ENCODE results near the gene RFX8.
"Not testable (repeated sequence)": the region's sequence is repeated elsewhere in the genome, so short reads cannot be mapped to it uniquely, and the experiment has no call there.

- not testable (repeated sequence) for TF ChIP-seq CREB1 (IDR thresholded peaks at IDR 0.05); GABPA (IDR thresholded peaks at IDR 0.05; ENCODE audit: borderline replicate concordance, insufficient read depth, low read length); RNF2 (IDR thresholded peaks at IDR 0.05; ENCODE audit: borderline replicate concordance, low read depth, low read length, missing control alignments, poor library complexity, severe bottlenecking); POLR2A (IDR thresholded peaks at IDR 0.05; ENCODE audit: control extremely low read depth in 1 of 2, low read depth in 2 of 2, low read length in 2 of 2); EGR1 (IDR thresholded peaks at IDR 0.05; ENCODE audit: borderline replicate concordance, low read depth, low read length); SUZ12 (IDR thresholded peaks at IDR 0.05; ENCODE audit: low read length); YY1 (IDR thresholded peaks at IDR 0.05; ENCODE audit: low read depth, low read length); POLR2AphosphoS5 (IDR thresholded peaks at IDR 0.05; ENCODE audit: low read depth, low read length); HDAC6 (IDR thresholded peaks at IDR 0.05; ENCODE audit: low read depth, low read length); RAD21 (IDR thresholded peaks at IDR 0.05 in 1 of 2, conservative IDR thresholded peaks at IDR 0.05 in 1 of 2; ENCODE audit: low read depth in 2 of 2, low read length in 2 of 2); EP300 (IDR thresholded peaks at IDR 0.05; ENCODE audit: borderline replicate concordance in 1 of 2, low read depth in 2 of 2, low read length in 2 of 2); SP1 (IDR thresholded peaks at IDR 0.05; ENCODE audit: low read depth, low read length)
- TF ChIP-seq, protein P1, sequence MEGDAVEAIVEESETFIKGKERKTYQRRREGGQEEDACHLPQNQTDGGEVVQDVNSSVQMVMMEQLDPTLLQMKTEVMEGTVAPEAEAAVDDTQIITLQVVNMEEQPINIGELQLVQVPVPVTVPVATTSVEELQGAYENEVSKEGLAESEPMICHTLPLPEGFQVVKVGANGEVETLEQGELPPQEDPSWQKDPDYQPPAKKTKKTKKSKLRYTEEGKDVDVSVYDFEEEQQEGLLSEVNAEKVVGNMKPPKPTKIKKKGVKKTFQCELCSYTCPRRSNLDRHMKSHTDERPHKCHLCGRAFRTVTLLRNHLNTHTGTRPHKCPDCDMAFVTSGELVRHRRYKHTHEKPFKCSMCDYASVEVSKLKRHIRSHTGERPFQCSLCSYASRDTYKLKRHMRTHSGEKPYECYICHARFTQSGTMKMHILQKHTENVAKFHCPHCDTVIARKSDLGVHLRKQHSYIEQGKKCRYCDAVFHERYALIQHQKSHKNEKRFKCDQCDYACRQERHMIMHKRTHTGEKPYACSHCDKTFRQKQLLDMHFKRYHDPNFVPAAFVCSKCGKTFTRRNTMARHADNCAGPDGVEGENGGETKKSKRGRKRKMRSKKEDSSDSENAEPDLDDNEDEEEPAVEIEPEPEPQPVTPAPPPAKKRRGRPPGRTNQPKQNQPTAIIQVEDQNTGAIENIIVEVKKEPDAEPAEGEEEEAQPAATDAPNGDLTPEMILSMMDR (IDR thresholded peaks at IDR 0.05; ENCODE audit: control extremely low read depth in 1 of 3, insufficient read depth in 1 of 3, low read depth in 1 of 3, low read length in 3 of 3): not testable (repeated sequence)
- TF ChIP-seq, protein P2, sequence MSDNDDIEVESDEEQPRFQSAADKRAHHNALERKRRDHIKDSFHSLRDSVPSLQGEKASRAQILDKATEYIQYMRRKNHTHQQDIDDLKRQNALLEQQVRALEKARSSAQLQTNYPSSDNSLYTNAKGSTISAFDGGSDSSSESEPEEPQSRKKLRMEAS (IDR thresholded peaks at IDR 0.05): not testable (repeated sequence)
Observed at GRCh38 chr2:101505276-101505675, 30.4 kb upstream of the RFX8 start.

Measured in H1 (cell line).